ENCODE results near the gene RBCK1. TPM values are rescaled to one million over a fixed set of nuclear protein-coding genes. Genes with fewer than 3 reads are reported as not detected.

Gene RBCK1
- total and polyA plus RNA-seq, 2 of the 4 experiments (the other 2 are of a cell fraction): 29.9 to 84.2 TPM

DNA sequence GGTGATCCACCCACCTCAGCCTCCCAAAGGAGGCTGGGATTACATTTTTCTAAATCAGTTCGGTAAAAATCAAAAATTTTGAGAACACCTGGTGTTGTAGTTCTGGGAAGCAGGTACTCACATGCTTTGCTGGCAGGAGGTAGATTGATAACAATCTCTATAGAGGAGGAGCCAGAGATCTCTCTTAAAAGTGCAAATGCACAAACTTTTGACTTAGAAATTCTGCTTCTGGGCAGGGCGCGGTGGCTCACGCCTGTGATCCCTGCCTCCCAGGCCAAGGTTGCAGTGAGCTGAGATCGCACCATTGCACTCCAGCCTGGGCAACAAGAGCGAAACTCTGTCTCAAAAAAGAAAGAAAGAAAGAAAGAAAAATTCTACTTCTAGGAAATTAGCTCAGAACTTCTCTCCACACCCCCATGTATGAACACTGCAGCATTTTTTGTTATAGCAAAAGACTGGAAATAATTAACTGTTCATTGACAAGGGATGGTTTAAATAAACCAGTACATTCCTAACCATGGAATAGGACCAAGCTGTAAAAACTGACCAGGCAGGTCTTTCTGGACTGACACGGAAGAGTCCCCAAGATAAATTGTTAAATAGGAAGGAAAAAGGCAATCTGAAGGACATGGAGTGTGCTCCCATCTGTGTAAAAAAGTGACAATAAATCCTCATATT, 41.9 kb upstream of the RBCK1 start:
- Histone ChIP-seq H4K8ac (ENCODE audit: low read depth in 2 of 2, low read length in 2 of 2) (no peak overlapping the region), H2BK5ac (ENCODE audit: low read depth, low read length, poor library complexity, severe bottlenecking) (no peak overlapping the region), H2AFZ (replicated peaks; ENCODE audit: low read length, poor library complexity) (no peak overlapping the region), H3K9me1 (ENCODE audit: insufficient read depth, low read length) (peaks cover 18% of the 10 kb centered on the region), H3K4ac (ENCODE audit: low read depth, low read length) (no peak overlapping the region), H2BK20ac (ENCODE audit: low read depth, low read length) (no peak overlapping the region; the same call in 1 of the 2 replicates), H3K18ac (ENCODE audit: low read depth, low read length) (no peak overlapping the region), H3K14ac (replicated peaks; ENCODE audit: low read depth, low read length) (no peak overlapping the region), H3K4me1 (ENCODE audit: control insufficient read depth, insufficient read depth, low read length) (peaks cover 14% of the 10 kb centered on the region), H3K79me1 (ENCODE audit: low read depth in 1 of 2, low read length in 2 of 2) (no peaks in the 10 kb centered on the region; a peak in 1 of 4 replicates), H3K27me3 (ENCODE audit: control insufficient read depth, insufficient read depth, low read length) (no peaks in the 10 kb centered on the region), H2BK15ac (ENCODE audit: low read depth, low read length) (no peak overlapping the region), H4K91ac (ENCODE audit: insufficient read depth, low read depth, low read length) (no peak overlapping the region), H3K9me3 (ENCODE audit: control insufficient read depth, insufficient read depth, low read length) (no peaks in the 10 kb centered on the region), H3K4me3 (ENCODE audit: insufficient read depth, low read depth, low read length) (no peak overlapping the region), H3K23ac (ENCODE audit: low read depth, low read length) (no peak overlapping the region), H3K9ac (ENCODE audit: low read depth, low read length) (no peak overlapping the region), H4K5ac (ENCODE audit: low read depth, low read length) (no peak overlapping the region), H3K4me2 (ENCODE audit: low read depth, low read length) (no peak overlapping the region), H2BK120ac (ENCODE audit: low read depth, low read length) (0 out of 2 replicates have a peak overlapping the region, but pooled peaks have one; percentile 11), H3K27ac (ENCODE audit: insufficient read depth, low read length) (no peak overlapping the region), H2AK9ac (replicated peaks; ENCODE audit: low read depth, low read length, poor library complexity) (no peak overlapping the region), H4K20me1 (ENCODE audit: insufficient read depth, low read length) (no peaks in the 10 kb centered on the region), H2AK5ac (ENCODE audit: low read depth, low read length) (no peak overlapping the region), H3K36me3 (ENCODE audit: control insufficient read depth, insufficient read depth, low read length) (no peaks in the 10 kb centered on the region), H3K56ac (ENCODE audit: extremely low read depth, insufficient read depth, low read length) (no peak overlapping the region)
- ChIA-PET POLR2A (ENCODE audit: unreplicated experiment) (no interaction called here), CTCF (interaction anchor here (0.8 kb wide), 1 partner anchor 12 kb away, joined by 3 read pairs; no protein-coding TSS in a partner anchor)
- ATAC-seq (ENCODE audit: low read depth) (no peak), DNase-seq (no peak)
- no TSS peak for BruUV-seq (replicated peaks)
- 17% methylated on average over 1 of the region's 7 CpGs; no CpG with 5 or more reads in 1 of the 2 experiments for WGBS, 2 experiments (ENCODE audit: extremely low coverage in 2 of 2, insufficient read length in 1 of 2)
- intact Hi-C loops (cut with micrococcal nuclease): no loop called here
- TF ChIP-seq POLR2A (IDR thresholded peaks at IDR 0.05; ENCODE audit: low read depth, low read length) (no peak), RCOR1 (IDR thresholded peaks at IDR 0.05; ENCODE audit: insufficient replicate concordance, low read length) (no peak), BHLHE40 (IDR thresholded peaks at IDR 0.05; ENCODE audit: low read depth, low read length) (no peak), RAD21 (IDR thresholded peaks at IDR 0.05; ENCODE audit: low read length) (no peak), MXI1 (IDR thresholded peaks at IDR 0.05; ENCODE audit: borderline replicate concordance, low read depth, low read length) (no peak)
- TF ChIP-seq, protein P1, sequence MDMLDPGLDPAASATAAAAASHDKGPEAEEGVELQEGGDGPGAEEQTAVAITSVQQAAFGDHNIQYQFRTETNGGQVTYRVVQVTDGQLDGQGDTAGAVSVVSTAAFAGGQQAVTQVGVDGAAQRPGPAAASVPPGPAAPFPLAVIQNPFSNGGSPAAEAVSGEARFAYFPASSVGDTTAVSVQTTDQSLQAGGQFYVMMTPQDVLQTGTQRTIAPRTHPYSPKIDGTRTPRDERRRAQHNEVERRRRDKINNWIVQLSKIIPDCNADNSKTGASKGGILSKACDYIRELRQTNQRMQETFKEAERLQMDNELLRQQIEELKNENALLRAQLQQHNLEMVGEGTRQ (IDR thresholded peaks at IDR 0.05; ENCODE audit: low read depth, low read length): no peak
- in situ Hi-C loops (cut with MboI; ENCODE audit: low sequenced_read_pairs): no loop called here
- dilution Hi-C loops (cut with HindIII; ENCODE audit: low sequenced_read_pairs, unreplicated experiment): no loop called here

All from IMR-90 (cell line).